Measurements from ENCODE around the gene RGPD3.
"Not testable (repeated sequence)": the region's sequence is repeated elsewhere in the genome, so short reads cannot be mapped to it uniquely, and the experiment has no call there.

- TF ChIP-seq POLR2A (IDR thresholded peaks at IDR 0.05); CTCF (IDR thresholded peaks at IDR 0.05); POLR2AphosphoS5 (IDR thresholded peaks at IDR 0.05; ENCODE audit: insufficient read depth in 1 of 2, low read depth in 1 of 2): not testable (repeated sequence)
These were observed 18.6 kb upstream of the RGPD3 start, which contains the start of gene CD8B2 for GRCh38 chr2:106486551-106487385.

Data from vagina (tissue), 2 donors.